SU-DHL-6 (cell line): ENCODE measurements around the gene NIN.

Experiments used
- CTCF ChIP-seq: fragments of 200-600 bp; sonication (generic); IDR thresholded peaks from one replicate; pipeline ENCODE4 v1.5.1; 2017; ENCODE audit warnings: antibody characterized with exemption, mild to moderate bottlenecking, low read length, moderate library complexity; ENCODE audit not compliant: insufficient read depth, poor library complexity, severe bottlenecking
- EZH2phosphoT487 ChIP-seq: fragments of 200-600 bp; sonication (generic), shearing (Covaris generic); conservative IDR thresholded peaks from 2 replicates; pipeline ENCODE4 v1.6.1; 2018; ENCODE audit warnings: mild to moderate bottlenecking, antibody characterized with exemption, low read length, moderate library complexity, mixed read lengths

- TF ChIP-seq CTCF (no peak), EZH2phosphoT487 (no peak)
Observed at GRCh38 chr14:50792634-50793068, 38.3 kb downstream of the NIN start.
